Urinary bladder (tissue), 4 donors: ENCODE measurements around the gene PKD2. TPM values are rescaled to one million over a fixed set of nuclear protein-coding genes. Genes with fewer than 3 reads are reported as not detected.

Experiments
- DNase-seq: peaks from one replicate; pipeline ENCODE4 v3.0.0-alpha.2; 2015; ENCODE audit errors: extremely low spot score
- H3K27ac ChIP-seq: one replicate; pipeline ENCODE4 v1.5.1; 2013; ENCODE audit warnings: low read depth, mild to moderate bottlenecking, moderate library complexity
- H3K36me3 ChIP-seq: one replicate; pipeline ENCODE4 v1.6.1; 2013; ENCODE audit warnings: mild to moderate bottlenecking, moderate library complexity; ENCODE audit not compliant: insufficient read depth
- H3K4me1 ChIP-seq: one replicate; pipeline ENCODE4 v1.6.1; 2013; ENCODE audit warnings: mild to moderate bottlenecking, moderate library complexity; ENCODE audit not compliant: insufficient read depth
- H3K4me3 ChIP-seq: one replicate; pipeline ENCODE4 v1.5.1; 2013; ENCODE audit warnings: low read depth, low read length
- WGBS: extraction: QIAGEN DNeasy Blood & Tissue Kit; methylation state at CpG from one replicate; pipeline ENCODE4 v1.1.7; 2013; 5-methylcytosine and 5-hydroxymethylcytosine counted together
- polyA plus RNA-seq: library from polyadenylated mRNA; stranded (reverse); fragments of 200-250 nt; gene quantifications from one replicate; pipeline ENCODE4 v1.2.3, GENCODE V29; 2013
- total RNA-seq: library from RNA; depleted of rRNA; stranded (reverse); fragments of >200 nt; gene quantifications from one replicate; pipeline ENCODE4 v1.2.3, GENCODE V29; 2014
- donor health status: healthy with polysubstance abuse.
- donor health status: healthy.

Gene PKD2
- total and polyA plus RNA-seq, 2 donors: 33.4 to 101 TPM

- 93% methylated on average over 2 of the region's 2 CpGs for WGBS
- H3K27ac ChIP-seq: no peak overlapping the region
- no peak for DNase-seq
- no peak overlapping the region for H3K4me3 ChIP-seq
- H3K36me3 ChIP-seq: peaks cover 4% of the 10 kb centered on the region
- H3K4me1 ChIP-seq: no peaks in the 10 kb centered on the region
Observed at GRCh38 chr4:88078579-88078978, 71.1 kb downstream of the PKD2 start.

- Histone ChIP-seq H3K4me1 (no peaks in the 10 kb centered on the region), H3K27ac (no peak overlapping the region), H3K4me3 (no peak overlapping the region), H3K36me3 (peaks cover 2% of the 10 kb centered on the region)
- 93% methylated on average over 1 of the region's 1 CpG for WGBS
- DNase-seq: no peak
Observed at GRCh38 chr4:88080626-88081025, 73.2 kb downstream of the PKD2 start.

GRCh38 chr4:88087004-88087403, 79.6 kb downstream of the PKD2 start:
- H3K4me1 ChIP-seq: no peaks in the 10 kb centered on the region
- WGBS: 97% methylated on average over 1 of the region's 1 CpG
- DNase-seq: no peak
- H3K36me3 ChIP-seq: no peaks in the 10 kb centered on the region
- no peak overlapping the region for H3K4me3 ChIP-seq
- H3K27ac ChIP-seq: no peak overlapping the region

- DNase-seq: no peak
- no peaks in the 10 kb centered on the region for H3K36me3 ChIP-seq
- no peak overlapping the region for H3K4me3 ChIP-seq
- no peaks in the 10 kb centered on the region for H3K4me1 ChIP-seq
- H3K27ac ChIP-seq: no peak overlapping the region
Observed at GRCh38 chr4:88090898-88091297, 83.5 kb downstream of the PKD2 start.

GRCh38 chr4:88091378-88091777, 83.9 kb downstream of the PKD2 start:
- DNase-seq: no peak
- 92% methylated on average over 3 of the region's 3 CpGs for WGBS
- Histone ChIP-seq H3K36me3 (no peaks in the 10 kb centered on the region), H3K4me3 (no peak overlapping the region), H3K27ac (no peak overlapping the region), H3K4me1 (no peaks in the 10 kb centered on the region)

- DNase-seq: no peak
- WGBS: 90% methylated on average over 5 of the region's 5 CpGs
- Histone ChIP-seq H3K36me3 (no peaks in the 10 kb centered on the region), H3K27ac (no peak overlapping the region), H3K4me1 (no peaks in the 10 kb centered on the region), H3K4me3 (no peak overlapping the region)
Observed at GRCh38 chr4:88093874-88094273, 86.4 kb downstream of the PKD2 start.

- no peak for DNase-seq
- Histone ChIP-seq H3K27ac (no peak overlapping the region), H3K4me1 (no peaks in the 10 kb centered on the region), H3K36me3 (no peaks in the 10 kb centered on the region), H3K4me3 (no peak overlapping the region)
- WGBS: 62% methylated on average over 2 of the region's 2 CpGs
Observed at GRCh38 chr4:88097301-88097700, 89.9 kb downstream of the PKD2 start.

GRCh38 chr4:88097781-88098180, 90.3 kb downstream of the PKD2 start:
- DNase-seq: no peak
- Histone ChIP-seq H3K27ac (no peak overlapping the region), H3K4me1 (no peaks in the 10 kb centered on the region), H3K4me3 (no peak overlapping the region), H3K36me3 (no peaks in the 10 kb centered on the region)
- WGBS: 87% methylated on average over 3 of the region's 3 CpGs

- Histone ChIP-seq H3K27ac (no peak overlapping the region), H3K36me3 (no peaks in the 10 kb centered on the region), H3K4me1 (no peaks in the 10 kb centered on the region), H3K4me3 (no peak overlapping the region)
- WGBS: 95% methylated on average over 4 of the region's 4 CpGs
- DNase-seq: no peak
Observed at GRCh38 chr4:88098993-88099752, 91.7 kb downstream of the PKD2 start.

GRCh38 chr4:88101165-88101564, 93.7 kb downstream of the PKD2 start:
- no peak for DNase-seq
- 86% methylated on average over 6 of the region's 6 CpGs for WGBS

GRCh38 chr4:88102026-88102425, 94.6 kb downstream of the PKD2 start:
- no peak for DNase-seq
- Histone ChIP-seq H3K36me3 (no peaks in the 10 kb centered on the region), H3K4me1 (no peaks in the 10 kb centered on the region), H3K4me3 (no peak overlapping the region), H3K27ac (no peak overlapping the region)
- 93% methylated on average over 7 of the region's 7 CpGs for WGBS

More at GRCh38 chr4:88101165-88101564, 93.7 kb downstream of the PKD2 start:
- H3K36me3 ChIP-seq: no peaks in the 10 kb centered on the region
- no peak overlapping the region for H3K4me3 ChIP-seq
- no peaks in the 10 kb centered on the region for H3K4me1 ChIP-seq
- no peak overlapping the region for H3K27ac ChIP-seq

- DNase-seq: peak; percentile 37
- Histone ChIP-seq H3K27ac (no peak overlapping the region), H3K4me1 (no peaks in the 10 kb centered on the region), H3K4me3 (no peak overlapping the region), H3K36me3 (no peaks in the 10 kb centered on the region)
- WGBS: 64% methylated on average over 4 of the region's 4 CpGs
Observed at GRCh38 chr4:88104902-88105610, 97.6 kb downstream of the PKD2 start.

- Histone ChIP-seq H3K36me3 (no peaks in the 10 kb centered on the region), H3K4me3 (no peak overlapping the region), H3K4me1 (no peaks in the 10 kb centered on the region), H3K27ac (no peak overlapping the region)
- WGBS: 92% methylated on average over 3 of the region's 3 CpGs
- no peak for DNase-seq
Observed at GRCh38 chr4:88106205-88106604, 98.8 kb downstream of the PKD2 start.

- no peaks in the 10 kb centered on the region for H3K36me3 ChIP-seq
- H3K4me3 ChIP-seq: no peak overlapping the region
- DNase-seq: no peak
- no peaks in the 10 kb centered on the region for H3K4me1 ChIP-seq
- 68% methylated on average over 2 of the region's 2 CpGs for WGBS
- H3K27ac ChIP-seq: no peak overlapping the region
Observed at GRCh38 chr4:88107406-88108107, 100.1 kb downstream of the PKD2 start.
